Parathyroid adenoma (tissue), 2 donors: ENCODE results near the gene ANKEF1.

Source experiments
- H2AFZ ChIP-seq: fragments of 300-600 bp; sonication (generic); one replicate; pipeline ENCODE4 v1.7.0; 2017; ENCODE audit warnings: antibody characterized with exemption, mild to moderate bottlenecking
- H3K27ac ChIP-seq: fragments of 300-600 bp; sonication (generic); one replicate; pipeline ENCODE4 v1.7.0; 2017
- H3K27me3 ChIP-seq: fragments of 300-600 bp; sonication (generic); one replicate; pipeline ENCODE4 v1.7.0; 2017; ENCODE audit warnings: low read length; ENCODE audit not compliant: control insufficient read depth, insufficient read depth
- H3K36me3 ChIP-seq: fragments of 300-600 bp; sonication (generic); one replicate; pipeline ENCODE4 v1.7.0; 2017; ENCODE audit warnings: low read length; ENCODE audit not compliant: control insufficient read depth, insufficient read depth
- H3K4me1 ChIP-seq: fragments of 300-600 bp; sonication (generic); one replicate; pipeline ENCODE4 v1.7.0; 2017; ENCODE audit warnings: control low read depth
- H3K4me2 ChIP-seq: fragments of 300-600 bp; sonication (generic); one replicate; pipeline ENCODE4 v1.7.0; 2017; ENCODE audit warnings: low read length
- H3K4me3 ChIP-seq: fragments of 300-600 bp; sonication (generic); one replicate; pipeline ENCODE4 v1.7.0; 2017; ENCODE audit warnings: low read depth, low read length
- H3K79me2 ChIP-seq: fragments of 300-600 bp; sonication (generic); one replicate; pipeline ENCODE4 v1.7.0; 2017; ENCODE audit warnings: control low read depth
- H3K9ac ChIP-seq: fragments of 300-600 bp; sonication (generic); one replicate; pipeline ENCODE4 v1.7.0; 2017; ENCODE audit warnings: mild to moderate bottlenecking
- H3K9me3 ChIP-seq: fragments of 300-600 bp; sonication (generic); one replicate; pipeline ENCODE4 v1.7.0; 2017; ENCODE audit warnings: low read length; ENCODE audit not compliant: control insufficient read depth
- CTCF ChIP-seq: fragments of 300-600 bp; sonication (generic); IDR thresholded peaks from one replicate; pipeline ENCODE4 v1.7.0; 2017; ENCODE audit warnings: antibody characterized with exemption, mild to moderate bottlenecking
- donor health status: primary hyperparathyroidism.

ANKEF1 gene

DNA sequence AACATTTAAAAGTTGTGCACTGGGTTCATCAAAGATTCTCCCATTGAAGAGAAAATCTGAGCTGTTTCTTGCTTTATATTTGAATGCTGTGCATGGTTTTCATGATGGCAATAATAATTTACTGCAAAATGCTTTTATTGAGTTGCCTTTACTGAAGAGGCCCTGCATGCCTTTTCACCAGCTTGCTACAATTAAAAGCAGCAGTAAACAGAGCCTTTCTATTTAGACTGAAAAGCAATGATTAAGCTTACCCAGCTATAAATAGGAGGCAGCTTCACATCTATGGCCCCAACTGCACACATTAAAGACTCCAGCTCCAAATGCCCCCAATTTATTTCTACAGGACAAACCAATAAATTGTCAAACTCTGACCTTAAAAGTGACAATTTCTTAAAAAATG lies 70.3 kb downstream of the ANKEF1 start:
- Histone ChIP-seq H2AFZ (peak overlapping the region; percentile 53), H3K4me2 (no peak overlapping the region), H3K27ac (peak overlapping the region; percentile 59), H3K9me3 (no peaks in the 10 kb centered on the region), H3K36me3 (no peaks in the 10 kb centered on the region), H3K27me3 (no peaks in the 10 kb centered on the region), H3K79me2 (no peaks in the 10 kb centered on the region), H3K4me3 (no peak overlapping the region), H3K9ac (no peak overlapping the region), H3K4me1 (peaks cover 22% of the 10 kb centered on the region)
- no peak for TF ChIP-seq CTCF
